GM19240 (cell line): ENCODE results near the gene USF3.

ENCODE experiments used
- DNase-seq: peaks from one replicate; pipeline ENCODE4 v3.0.0; 2011; ENCODE audit warnings: low spot score; ENCODE audit not compliant: insufficient read length

The USF3 gene, protein sequence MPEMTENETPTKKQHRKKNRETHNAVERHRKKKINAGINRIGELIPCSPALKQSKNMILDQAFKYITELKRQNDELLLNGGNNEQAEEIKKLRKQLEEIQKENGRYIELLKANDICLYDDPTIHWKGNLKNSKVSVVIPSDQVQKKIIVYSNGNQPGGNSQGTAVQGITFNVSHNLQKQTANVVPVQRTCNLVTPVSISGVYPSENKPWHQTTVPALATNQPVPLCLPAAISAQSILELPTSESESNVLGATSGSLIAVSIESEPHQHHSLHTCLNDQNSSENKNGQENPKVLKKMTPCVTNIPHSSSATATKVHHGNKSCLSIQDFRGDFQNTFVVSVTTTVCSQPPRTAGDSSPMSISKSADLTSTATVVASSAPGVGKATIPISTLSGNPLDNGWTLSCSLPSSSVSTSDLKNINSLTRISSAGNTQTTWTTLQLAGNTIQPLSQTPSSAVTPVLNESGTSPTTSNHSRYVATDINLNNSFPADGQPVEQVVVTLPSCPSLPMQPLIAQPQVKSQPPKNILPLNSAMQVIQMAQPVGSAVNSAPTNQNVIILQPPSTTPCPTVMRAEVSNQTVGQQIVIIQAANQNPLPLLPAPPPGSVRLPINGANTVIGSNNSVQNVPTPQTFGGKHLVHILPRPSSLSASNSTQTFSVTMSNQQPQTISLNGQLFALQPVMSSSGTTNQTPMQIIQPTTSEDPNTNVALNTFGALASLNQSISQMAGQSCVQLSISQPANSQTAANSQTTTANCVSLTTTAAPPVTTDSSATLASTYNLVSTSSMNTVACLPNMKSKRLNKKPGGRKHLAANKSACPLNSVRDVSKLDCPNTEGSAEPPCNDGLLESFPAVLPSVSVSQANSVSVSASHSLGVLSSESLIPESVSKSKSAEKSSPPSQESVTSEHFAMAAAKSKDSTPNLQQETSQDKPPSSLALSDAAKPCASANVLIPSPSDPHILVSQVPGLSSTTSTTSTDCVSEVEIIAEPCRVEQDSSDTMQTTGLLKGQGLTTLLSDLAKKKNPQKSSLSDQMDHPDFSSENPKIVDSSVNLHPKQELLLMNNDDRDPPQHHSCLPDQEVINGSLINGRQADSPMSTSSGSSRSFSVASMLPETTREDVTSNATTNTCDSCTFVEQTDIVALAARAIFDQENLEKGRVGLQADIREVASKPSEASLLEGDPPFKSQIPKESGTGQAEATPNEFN (N-terminal part only)

DNA sequence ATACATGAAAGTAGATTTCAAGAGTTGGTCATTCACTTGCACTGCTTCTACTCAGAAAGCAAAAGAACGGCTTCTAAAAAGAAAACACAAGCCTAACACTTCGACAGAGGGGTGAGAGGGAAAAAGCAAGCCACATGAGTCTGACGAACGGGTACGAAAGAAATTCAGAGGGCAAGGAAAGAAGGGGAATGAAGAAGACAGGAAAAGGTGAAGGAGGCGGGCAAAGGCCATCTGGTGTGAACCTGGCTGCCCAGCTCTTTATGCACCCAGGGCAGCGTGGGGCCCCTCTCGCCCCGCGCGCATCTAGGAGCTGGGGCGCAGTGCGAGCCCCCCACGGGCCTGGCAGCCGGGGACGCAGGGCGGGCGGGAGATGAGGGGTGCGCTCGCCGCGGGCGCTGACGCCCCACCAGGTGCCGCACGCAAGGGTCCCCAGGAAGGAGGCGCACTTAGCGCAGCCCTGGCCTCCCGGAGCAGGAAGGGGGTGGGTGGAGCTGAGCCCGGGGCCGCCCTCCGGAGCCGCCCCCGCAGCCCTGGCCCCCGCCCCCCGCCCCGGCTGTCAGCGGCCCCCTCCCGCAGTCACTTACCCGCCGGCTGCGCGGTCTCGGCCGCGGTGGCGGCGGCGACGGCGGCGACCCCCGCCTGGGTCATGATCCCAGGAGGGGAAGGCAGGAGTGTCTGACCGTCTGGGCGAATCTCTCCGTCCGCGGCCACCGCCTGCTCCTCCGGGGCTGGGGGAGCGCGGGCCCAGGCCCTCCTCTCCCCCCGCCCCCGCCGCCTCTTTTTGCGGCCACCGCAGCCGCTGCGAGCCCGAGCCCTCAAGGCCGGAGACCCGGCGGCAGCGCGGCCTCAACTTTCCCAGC lies at the start of gene USF3:
TSS of gene USF3 (minus strand) at position 857 of the 860 bp plus-strand sequence. CDS start 21,764 bp downstream, outside the sequence.
- peak; percentile 84 for DNase-seq

DNA sequence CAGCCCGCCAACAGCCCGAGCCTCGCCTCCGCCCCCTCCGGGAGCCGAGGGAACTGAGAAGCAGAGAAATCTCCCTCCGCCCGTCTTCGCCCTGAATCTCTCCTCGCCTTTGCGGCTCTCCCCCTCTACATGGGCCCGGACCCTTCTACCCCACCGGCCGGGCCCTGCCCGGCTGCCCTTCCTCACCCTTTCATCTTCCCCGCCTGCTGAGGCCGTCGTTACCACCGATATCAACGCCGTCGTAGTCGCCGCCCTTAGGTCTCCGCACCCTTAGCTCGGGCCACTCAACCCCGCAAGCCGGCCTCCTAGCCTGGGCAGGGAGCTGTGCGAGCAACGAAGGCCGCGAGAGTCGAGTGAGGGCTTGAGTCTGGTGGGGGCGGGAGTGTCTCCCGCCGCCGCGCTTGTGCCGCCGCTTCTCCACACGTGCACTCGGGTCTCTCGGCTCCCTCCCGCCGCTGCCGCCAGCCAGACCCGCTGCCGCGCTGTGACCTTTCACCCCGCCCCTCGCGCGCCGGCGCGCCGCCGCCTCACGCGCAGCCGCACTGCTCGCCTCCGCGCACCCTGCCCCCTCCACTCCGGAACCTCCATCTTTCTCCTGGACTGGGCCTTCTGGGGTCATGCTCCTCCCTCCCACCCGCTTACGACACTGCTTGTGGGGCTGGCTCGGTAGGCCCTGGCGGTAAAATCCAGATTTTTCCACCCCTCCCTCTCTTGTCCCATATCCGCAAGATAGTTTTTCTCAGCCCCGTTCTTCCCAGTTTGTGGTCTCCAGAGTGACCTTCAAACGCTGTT lies 49.5 kb upstream of the USF3 start, which contains the start of gene NAA50:
TSS of gene NAA50 (minus strand) at position 494 of the 792 bp plus-strand sequence. CDS start at position 194, 300 bp downstream.
- DNase-seq: no peak

DNA sequence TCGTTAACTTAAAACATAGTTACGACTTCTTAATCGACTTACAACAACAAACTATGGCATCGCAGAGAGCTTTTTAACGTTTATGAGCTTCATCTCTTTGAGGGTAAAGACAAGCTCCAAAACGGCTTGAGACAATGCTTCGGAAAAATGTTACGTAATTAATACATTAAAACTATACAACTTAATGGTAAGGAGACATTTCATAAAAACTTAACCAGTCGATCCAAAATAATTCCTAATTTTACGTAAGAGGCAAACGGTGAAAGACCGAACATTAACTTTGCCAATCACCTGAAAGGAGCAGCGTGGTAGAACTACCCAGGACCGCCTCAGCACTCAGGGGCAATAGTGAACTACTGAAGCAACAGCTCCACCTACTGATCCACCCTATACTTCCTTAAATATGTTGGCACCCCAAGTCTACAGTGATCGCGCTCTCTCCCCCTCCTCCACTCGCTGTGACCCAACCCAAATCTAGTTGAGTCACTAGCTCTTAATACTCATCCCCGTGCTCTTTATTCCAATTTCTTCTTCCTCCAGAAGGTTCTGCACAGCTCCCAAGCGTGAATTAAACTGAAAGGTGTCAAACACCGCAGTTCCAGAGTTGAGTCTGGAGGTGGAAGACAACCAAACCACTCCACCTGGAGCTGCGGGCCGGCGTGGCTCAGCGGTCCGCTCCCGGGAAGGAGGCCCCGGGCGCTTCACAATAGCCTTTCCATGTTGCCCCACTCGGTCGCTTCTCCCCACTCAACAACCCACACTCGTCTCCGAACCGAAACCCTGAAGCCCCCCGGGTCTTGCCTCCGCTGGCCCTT lies 48.7 kb upstream of the USF3 start:
- DNase-seq: no peak

DNA sequence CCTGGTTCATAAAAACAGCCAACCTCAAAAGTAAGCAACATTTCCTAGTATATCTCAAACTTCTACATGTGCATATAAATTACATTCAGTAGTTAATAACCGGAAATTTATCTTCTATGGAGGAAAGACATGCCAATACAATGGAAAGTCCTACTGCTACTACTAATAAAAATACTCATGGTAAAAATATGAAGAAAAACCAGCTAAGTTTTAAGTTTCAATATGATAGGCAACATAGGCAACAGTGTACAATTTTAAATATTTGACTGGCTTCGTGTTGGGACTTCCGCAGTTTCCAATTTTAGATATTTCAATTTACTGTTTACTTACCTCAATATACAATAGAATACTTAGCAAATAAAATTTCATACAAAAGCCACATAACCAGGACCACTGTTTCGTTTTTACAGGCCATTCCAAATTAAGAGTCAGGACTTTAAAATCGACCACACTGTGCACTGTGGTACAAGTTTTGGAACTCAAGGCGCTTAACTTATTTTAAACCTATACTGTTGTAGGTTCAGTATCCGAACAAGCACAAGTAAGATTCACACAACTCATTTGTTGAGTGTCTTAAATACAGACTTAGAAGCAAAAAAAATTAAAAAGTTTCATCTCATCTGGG lies 46.7 kb upstream of the USF3 start:
- DNase-seq: no peak

DNA sequence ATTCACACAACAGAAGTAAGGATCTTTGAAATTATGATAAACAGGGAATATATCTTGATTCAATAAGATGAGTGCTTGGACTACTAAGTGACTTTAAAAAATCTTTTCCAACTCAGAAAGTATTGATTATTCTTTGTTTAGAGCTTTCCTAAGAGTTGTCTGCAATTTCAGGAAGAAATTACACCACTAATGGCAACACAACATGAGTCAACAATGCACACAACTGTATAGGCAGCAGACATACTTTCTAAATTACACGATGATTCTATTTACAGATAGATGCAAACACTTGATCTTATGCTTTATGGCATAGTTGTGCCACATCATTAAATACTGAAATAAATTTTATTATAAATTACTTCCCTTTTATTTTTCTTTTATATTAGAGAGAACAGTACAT lies 45.2 kb upstream of the USF3 start:
- no peak for DNase-seq

DNA sequence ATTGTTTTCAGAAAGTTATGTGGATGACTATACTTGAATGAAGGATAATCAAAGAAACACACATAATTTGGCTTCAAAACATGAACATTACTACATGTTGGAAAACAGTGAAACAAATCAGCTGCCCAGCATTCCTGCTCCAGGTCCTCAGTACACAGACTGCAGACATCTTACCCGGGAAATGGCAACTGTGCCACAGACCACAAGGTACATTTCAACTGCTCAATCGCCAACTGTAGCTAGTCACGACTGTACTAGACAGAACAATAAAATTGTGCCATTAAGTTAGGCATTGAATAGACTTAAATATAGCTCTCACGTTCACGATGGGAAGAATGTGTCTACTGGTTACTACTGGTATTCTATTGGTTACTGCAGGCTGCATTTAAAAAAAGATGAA lies 44.6 kb upstream of the USF3 start:
- DNase-seq: no peak

DNA sequence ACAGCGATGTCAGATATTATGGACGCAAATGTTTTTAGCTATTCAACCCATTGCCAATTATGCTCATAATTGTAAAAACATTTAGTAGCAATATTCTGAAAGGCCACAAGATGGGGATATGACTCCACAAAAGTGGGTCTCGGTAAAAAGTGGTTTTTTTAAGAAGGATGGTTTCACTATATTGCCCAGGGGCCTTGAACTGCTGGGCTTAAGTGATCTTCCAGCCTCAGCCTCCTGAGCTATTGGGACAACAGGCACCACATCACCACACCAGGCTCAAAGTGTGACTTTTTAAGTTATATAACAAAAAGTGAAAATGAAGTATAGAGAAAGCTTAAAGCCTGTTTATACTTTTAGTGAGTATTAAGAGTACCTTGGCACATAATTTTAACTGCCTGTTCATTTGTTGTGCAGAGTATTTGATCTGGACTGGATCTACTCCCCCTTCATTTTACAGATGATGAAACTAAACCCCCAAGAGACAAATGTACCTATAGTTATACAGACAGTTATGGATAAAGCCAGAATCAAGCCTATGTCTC lies 40.2 kb upstream of the USF3 start:
- DNase-seq: no peak

DNA sequence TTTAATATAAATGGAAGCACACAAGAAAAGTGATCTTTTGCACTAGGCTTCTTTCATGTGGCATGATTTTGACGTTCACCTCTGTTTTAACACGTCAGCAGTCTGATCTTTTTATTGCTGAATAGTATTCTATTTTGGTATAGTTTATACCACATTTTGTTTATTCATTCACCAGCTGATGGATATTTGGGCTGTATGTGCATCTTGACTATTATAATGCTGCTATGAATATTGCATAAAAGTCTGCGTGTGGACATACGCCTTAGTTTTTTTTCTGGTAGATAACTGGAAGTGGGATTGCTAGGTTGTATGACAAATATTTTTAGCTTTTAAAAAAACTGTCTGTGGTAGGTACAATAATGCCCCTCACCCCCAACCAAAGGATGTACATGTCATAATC lies 35.3 kb upstream of the USF3 start:
- no peak for DNase-seq

DNA sequence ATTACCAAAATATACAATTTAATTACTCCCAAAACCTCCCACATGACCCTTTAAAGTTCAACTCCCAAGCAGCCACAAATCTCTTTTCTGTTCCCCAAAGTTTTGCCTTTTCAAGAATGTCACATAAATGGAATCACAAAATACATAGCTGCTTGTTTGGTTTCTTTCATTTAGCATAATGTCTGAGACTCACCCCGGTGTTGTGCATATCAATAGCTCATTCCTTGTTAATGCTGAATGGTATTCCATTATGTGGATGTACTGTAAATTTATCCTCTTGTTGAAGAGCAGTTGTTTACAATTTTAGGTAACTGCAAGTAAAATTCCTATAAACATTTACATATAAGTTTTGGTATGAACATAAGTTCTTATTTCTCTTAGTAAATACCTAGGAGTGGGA lies 34.1 kb upstream of the USF3 start:
- DNase-seq: no peak

DNA sequence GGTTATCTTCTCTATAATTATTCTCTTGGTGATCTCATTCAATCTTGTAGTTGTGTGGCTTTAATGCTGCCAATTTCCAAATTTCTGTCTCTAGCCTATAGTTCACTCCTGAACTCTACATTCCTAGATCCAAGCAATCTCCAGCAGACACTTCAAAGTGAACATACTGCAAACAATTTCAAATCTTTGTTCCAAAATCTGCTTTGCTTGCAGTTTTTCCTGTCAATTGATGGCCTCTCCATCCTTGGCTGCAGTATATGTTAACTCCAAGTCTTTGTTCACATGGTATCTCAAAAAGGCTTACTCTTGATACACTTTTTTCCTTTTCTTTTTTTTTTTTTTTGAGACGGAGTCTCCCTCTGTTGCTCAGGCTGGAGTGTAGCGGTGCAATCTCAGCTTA lies 32.2 kb upstream of the USF3 start:
- no peak for DNase-seq

DNA sequence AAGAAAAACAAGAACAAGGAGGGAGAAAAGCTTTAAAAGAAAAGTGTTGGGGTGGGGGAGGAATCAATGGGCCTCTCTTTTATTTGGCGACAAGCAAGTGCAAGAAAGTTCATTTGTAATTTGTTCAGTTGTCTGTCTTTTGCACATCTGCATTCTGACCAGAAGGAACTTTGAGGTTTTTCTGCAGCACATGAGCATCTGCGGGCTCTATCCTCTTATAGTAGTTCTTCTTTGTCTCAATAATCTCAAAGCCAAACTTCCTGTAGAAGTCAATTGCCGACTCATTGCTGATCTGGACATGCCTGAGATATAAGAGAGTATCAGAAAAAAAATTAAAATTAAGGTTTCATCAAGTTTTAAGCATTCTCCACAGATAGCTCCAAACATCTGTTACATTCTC lies 25.2 kb upstream of the USF3 start:
- no peak for DNase-seq

DNA sequence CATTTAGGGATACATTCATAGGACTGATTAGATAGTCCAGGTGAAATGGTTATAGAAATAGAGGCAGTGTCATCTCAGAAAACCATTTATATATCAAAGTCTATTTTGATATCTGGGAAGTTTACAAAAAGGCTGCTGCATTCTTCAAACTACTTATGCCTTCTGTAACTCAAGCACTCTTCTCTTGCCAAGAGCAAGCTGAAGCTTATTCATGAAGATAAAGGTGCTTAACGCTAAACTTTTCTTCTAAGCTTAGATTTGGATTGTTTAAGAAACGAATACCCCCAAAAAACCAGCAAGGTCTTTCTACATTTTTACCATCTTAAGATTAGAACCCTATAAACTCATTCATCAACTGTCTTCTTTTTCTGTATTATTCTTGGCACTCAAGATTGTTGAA lies 23.3 kb upstream of the USF3 start:
- DNase-seq: no peak

DNA sequence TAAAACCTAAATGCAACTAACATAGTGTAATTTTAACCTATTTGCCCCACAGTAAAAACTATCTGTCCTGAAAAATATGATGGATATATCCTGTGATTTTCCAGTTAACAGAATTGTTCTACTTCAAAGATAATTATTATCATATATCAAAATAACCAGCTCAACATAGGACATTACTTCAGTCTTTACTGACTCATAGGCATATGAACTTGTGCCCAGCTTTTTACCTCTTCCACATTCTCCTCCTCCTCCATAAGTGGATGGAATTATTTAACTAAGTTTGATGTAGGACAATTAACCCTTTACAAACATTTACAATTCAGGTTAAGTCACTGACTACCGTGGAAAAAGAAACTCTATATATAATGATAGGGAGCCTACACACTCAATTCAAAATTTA lies 22.9 kb upstream of the USF3 start:
- no peak for DNase-seq

DNA sequence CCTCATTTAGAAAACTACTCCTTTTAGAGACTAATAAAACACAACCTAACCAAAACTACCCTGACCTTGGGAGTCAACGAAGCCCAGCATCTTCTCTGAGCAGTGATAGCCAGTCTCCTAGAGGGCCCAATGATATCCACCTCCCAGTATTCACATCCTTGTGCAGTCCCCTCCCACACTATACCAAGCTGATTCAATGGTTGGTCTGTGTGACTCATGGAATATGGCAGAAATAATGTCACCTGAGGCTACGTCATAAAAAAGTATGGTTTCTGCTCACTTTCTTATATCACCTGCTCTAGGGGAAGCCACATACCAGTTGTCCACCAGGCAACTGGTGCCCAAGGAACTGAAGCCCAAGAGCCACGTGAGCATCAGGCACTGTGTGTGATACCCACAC lies 21.4 kb upstream of the USF3 start:
- DNase-seq: no peak

DNA sequence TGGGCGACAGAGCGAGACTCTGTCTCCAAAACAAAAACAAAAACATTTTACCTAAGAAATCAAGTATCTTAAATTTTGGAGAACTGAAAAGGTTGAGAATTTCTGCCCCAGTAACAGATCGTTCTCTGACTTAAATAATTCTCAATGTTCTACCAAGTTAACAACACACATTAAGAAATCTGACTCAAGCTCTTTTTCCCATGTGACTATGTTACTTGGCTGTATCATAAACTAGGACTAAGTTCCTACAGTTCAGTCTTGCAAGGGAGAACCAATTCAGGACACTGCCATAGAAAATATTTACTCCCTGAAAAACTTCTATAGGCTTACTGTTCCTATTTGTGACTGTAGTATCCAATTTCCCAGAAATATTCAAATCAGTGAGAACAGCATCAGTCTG lies 20.9 kb upstream of the USF3 start:
- DNase-seq: no peak

DNA sequence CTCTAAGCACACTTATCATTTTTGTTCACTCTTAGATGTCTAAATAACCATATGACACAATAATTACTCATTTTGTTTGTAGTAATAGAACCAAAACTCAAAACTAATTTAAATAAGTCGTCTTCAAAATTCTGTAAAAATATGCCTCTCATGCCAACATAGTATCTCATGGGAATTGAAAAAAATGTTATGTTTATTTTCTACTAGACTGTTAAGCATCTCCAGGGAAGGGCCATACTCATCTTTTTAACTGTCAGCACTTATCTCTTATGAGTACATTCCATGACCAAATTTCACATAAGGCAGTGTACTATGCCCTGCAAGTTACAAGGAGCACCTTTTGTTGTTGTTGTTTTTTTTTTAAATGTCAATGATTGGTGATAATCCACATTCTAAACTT lies 18.3 kb upstream of the USF3 start:
- no peak for DNase-seq

DNA sequence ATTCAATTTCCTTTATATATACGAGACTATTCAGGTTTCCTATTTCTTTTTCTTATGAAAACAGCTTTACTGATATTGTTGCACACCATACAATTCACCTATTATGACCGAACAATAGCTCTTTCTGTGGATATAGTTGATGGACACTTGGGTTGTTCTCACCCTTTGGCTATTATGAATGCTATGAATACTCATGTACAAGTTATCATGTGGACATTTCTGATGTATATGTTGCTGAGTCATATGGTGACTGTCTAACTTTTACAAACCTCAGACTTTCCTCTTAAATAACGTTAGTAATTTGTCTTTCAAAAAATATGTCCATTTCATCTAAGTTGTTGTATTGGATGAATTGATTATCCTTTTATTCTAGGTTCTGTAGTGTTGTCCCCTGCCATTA lies 15.7 kb upstream of the USF3 start:
- no peak for DNase-seq

DNA sequence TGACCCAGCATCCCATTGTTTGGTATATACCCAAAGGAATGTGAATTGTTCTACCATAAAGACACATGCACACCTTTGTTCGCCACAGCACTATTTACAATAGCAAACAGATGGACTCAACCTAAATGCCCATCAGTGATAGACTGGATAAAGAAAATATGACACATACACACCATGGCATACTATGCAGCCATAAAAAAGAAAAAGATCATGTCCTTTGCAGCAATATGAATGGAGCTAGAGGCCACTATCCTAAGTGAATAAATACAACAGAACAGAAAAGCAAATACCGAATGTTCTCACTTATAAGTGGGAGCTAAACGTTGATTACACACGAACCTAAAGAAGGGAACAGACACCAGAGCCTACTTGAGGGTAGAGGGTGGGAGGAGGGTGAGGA lies 11.4 kb upstream of the USF3 start:
- DNase-seq: no peak
